ENCODE measurements around the gene COL11A2.

The COL11A2 gene

GRCh38 chr6:33163540-33163939 is 28.7 kb downstream of the COL11A2 start:
- TF ChIP-seq CTCF (IDR thresholded peaks at IDR 0.05; ENCODE audit: insufficient read depth, low read length, poor library complexity, severe bottlenecking), result no peak
- no peak overlapping the region for H3K4me3 ChIP-seq (replicated peaks; ENCODE audit: low read depth, low read length)
- no peaks in the 10 kb centered on the region; the same call in 1 of the 2 replicates for H3K27me3 ChIP-seq (replicated peaks; ENCODE audit: control insufficient read depth, insufficient read depth, low read length)
- no peak for DNase-seq (ENCODE audit: extremely low read depth, insufficient read length)
- H3K36me3 ChIP-seq (ENCODE audit: control insufficient read depth, insufficient read depth, low read length), result no peaks in the 10 kb centered on the region

GRCh38 chr6:33161354-33162331 is 30.6 kb downstream of the COL11A2 start:
- peak; percentile 79 for DNase-seq (ENCODE audit: extremely low read depth, insufficient read length)
- peak; percentile 97 for TF ChIP-seq CTCF (IDR thresholded peaks at IDR 0.05; ENCODE audit: insufficient read depth, low read length, poor library complexity, severe bottlenecking)
- no peaks in the 10 kb centered on the region for H3K36me3 ChIP-seq (ENCODE audit: control insufficient read depth, insufficient read depth, low read length)
- H3K4me3 ChIP-seq (replicated peaks; ENCODE audit: low read depth, low read length), result peak overlapping the region; percentile 45
- H3K27me3 ChIP-seq (replicated peaks; ENCODE audit: control insufficient read depth, insufficient read depth, low read length), result no peaks in the 10 kb centered on the region; the same call in 1 of the 2 replicates

GRCh38 chr6:33160728-33161344 is 31.4 kb downstream of the COL11A2 start:
- Histone ChIP-seq H3K36me3 (ENCODE audit: control insufficient read depth, insufficient read depth, low read length) (no peaks in the 10 kb centered on the region), H3K4me3 (replicated peaks; ENCODE audit: low read depth, low read length) (no peak overlapping the region), H3K27me3 (replicated peaks; ENCODE audit: control insufficient read depth, insufficient read depth, low read length) (no peaks in the 10 kb centered on the region; the same call in 1 of the 2 replicates)
- no peak for DNase-seq (ENCODE audit: extremely low read depth, insufficient read length)
- TF ChIP-seq CTCF (IDR thresholded peaks at IDR 0.05; ENCODE audit: insufficient read depth, low read length, poor library complexity, severe bottlenecking), result no peak

- TF ChIP-seq CTCF (IDR thresholded peaks at IDR 0.05; ENCODE audit: insufficient read depth, low read length, poor library complexity, severe bottlenecking), result no peak
- Histone ChIP-seq H3K27me3 (replicated peaks; ENCODE audit: control insufficient read depth, insufficient read depth, low read length) (no peaks in the 10 kb centered on the region; the same call in 1 of the 2 replicates), H3K36me3 (ENCODE audit: control insufficient read depth, insufficient read depth, low read length) (no peaks in the 10 kb centered on the region), H3K4me3 (replicated peaks; ENCODE audit: low read depth, low read length) (no peak overlapping the region)
- no peak for DNase-seq (ENCODE audit: extremely low read depth, insufficient read length)
Measured at GRCh38 chr6:33160096-33160495, 32.2 kb downstream of the COL11A2 start.

GRCh38 chr6:33156964-33157363 is 35.3 kb downstream of the COL11A2 start:
- no peaks in the 10 kb centered on the region for H3K36me3 ChIP-seq (ENCODE audit: control insufficient read depth, insufficient read depth, low read length)
- DNase-seq (ENCODE audit: extremely low read depth, insufficient read length), result no peak
- no peak overlapping the region for H3K4me3 ChIP-seq (replicated peaks; ENCODE audit: low read depth, low read length)
- H3K27me3 ChIP-seq (replicated peaks; ENCODE audit: control insufficient read depth, insufficient read depth, low read length), result no peaks in the 10 kb centered on the region; the same call in 1 of the 2 replicates
- no peak for TF ChIP-seq CTCF (IDR thresholded peaks at IDR 0.05; ENCODE audit: insufficient read depth, low read length, poor library complexity, severe bottlenecking)
